Panc1 (cell line): Measurements from ENCODE around the gene FILIP1. TPM values are rescaled to one million over a fixed set of nuclear protein-coding genes. Genes with fewer than 3 reads are reported as not detected.

Experiments
- ATAC-seq: fragments of 200-7000 bp; cut with Tn5 transposase; 2 replicates; pipeline ENCODE4 v1.9.1; 2020; ENCODE audit warnings: mild to moderate bottlenecking, moderate library complexity
- BruUV-seq: library from RNA; stranded (reverse); fragments of 400-500 nt; replicated peaks from 2 replicates; lab custom pipeline; 2021; lab: Mats Ljungman, UMichigan
- CTCF ChIA-PET: fragments of 300-600 bp; sonication (Branson Sonifier 250); formaldehyde crosslinking; loops from one replicate; lab custom pipeline; 2022; ENCODE audit warnings: antibody characterized with exemption; lab: Charles Lee
- POLR2A ChIA-PET: fragments of 300-600 bp; sonication (Branson Sonifier 250); formaldehyde crosslinking; loops from one replicate; lab custom pipeline; 2022; ENCODE audit warnings: antibody characterized with exemption; lab: Charles Lee
- DNase-seq: peaks from one replicate; pipeline ENCODE4 v3.0.0-alpha.2; 2010; ENCODE audit warnings: low read depth, low spot score
- H3K27ac ChIP-seq: 2 replicates; pipeline ENCODE4 v1.5.1; 2011; ENCODE audit warnings: mild to moderate bottlenecking, low read length, inconsistent platforms
- H3K27me3 ChIP-seq: fragments of 200-500 bp; sonication (Bioruptor generic); 2 replicates; pipeline ENCODE4 v1.6.0; 2014; ENCODE audit warnings: low read length, inconsistent platforms; ENCODE audit not compliant: control insufficient read depth, insufficient read depth
- H3K36me3 ChIP-seq: fragments of 200-500 bp; sonication (Bioruptor generic); 2 replicates; pipeline ENCODE4 v1.5.1; 2014; ENCODE audit warnings: inconsistent platforms, mild to moderate bottlenecking, low read length, moderate library complexity; ENCODE audit not compliant: control insufficient read depth, insufficient read depth
- H3K4me1 ChIP-seq: 2 replicates; pipeline ENCODE4 v1.5.1; 2011; ENCODE audit warnings: inconsistent platforms, mild to moderate bottlenecking, low read length, moderate library complexity; ENCODE audit not compliant: control insufficient read depth, insufficient read depth
- H3K4me3 ChIP-seq, 2 experiments: 2 replicates each; pipeline ENCODE4 v1.5.1; 2011 to 2012; ENCODE audit warnings: low read depth in 2 of 2, low read length in 2 of 2, mild to moderate bottlenecking in 2 of 2, inconsistent platforms in 1 of 2, moderate library complexity in 1 of 2
- H3K9me3 ChIP-seq: fragments of 200-500 bp; sonication (Bioruptor generic); 2 replicates; pipeline ENCODE4 v1.5.1; 2014; ENCODE audit warnings: low read depth, mild to moderate bottlenecking, inconsistent platforms, low read length, moderate library complexity; ENCODE audit not compliant: control insufficient read depth, insufficient read depth
- POLR2AphosphoS5 ChIP-seq: IDR thresholded peaks from 2 replicates; pipeline ENCODE4 v1.6.1; 2012; ENCODE audit warnings: mild to moderate bottlenecking, low read depth, low read length, moderate library complexity
- SIN3A ChIP-seq: IDR thresholded peaks from 2 replicates; pipeline ENCODE4 v1.6.1; 2012; ENCODE audit warnings: low read depth, mild to moderate bottlenecking, low read length, moderate library complexity, borderline replicate concordance; ENCODE audit not compliant: insufficient read depth
- TCF7L2 ChIP-seq: IDR thresholded peaks from 2 replicates; pipeline ENCODE4 v1.6.1; 2011; ENCODE audit warnings: mild to moderate bottlenecking, low read depth, low read length, inconsistent platforms
- in situ Hi-C: cut with HindIII; loops from 2 replicates; pipeline ENCODE4 v1.10.0; 2016; ENCODE audit warnings: low sequenced_read_pairs, low pct_unique_long_range_greater_than_20kb
- intact Hi-C: fragments of 100-400 bp; cut with micrococcal nuclease; formaldehyde crosslinking; loops from one replicate; pipeline ENCODE4 v1.10.0; 2022; ENCODE audit not compliant: unreplicated experiment
- total RNA-seq: library from RNA; stranded (reverse); gene quantifications from one replicate; pipeline ENCODE4 v1.2.1, GENCODE V29; 2021; ENCODE audit not compliant: unreplicated experiment
- TF ChIP-seq, protein P1 (sequence below): fragments of 450-650 bp; IDR thresholded peaks from 2 replicates; pipeline ENCODE4 v1.5.1; 2017; ENCODE audit warnings: mild to moderate bottlenecking
- TF ChIP-seq, protein P2 (sequence below), 2 experiments: IDR thresholded peaks; 2 replicates each; pipeline ENCODE4 v1.6.1; 2011 to 2012; ENCODE audit warnings: low read depth in 2 of 2, control low read depth in 1 of 2, low read length in 1 of 2, mild to moderate bottlenecking in 1 of 2, moderate library complexity in 1 of 2; ENCODE audit not compliant: insufficient read depth in 1 of 2

The FILIP1 gene
- total RNA-seq, 1 experiment from 2014 or later = 0.26 TPM

DNA sequence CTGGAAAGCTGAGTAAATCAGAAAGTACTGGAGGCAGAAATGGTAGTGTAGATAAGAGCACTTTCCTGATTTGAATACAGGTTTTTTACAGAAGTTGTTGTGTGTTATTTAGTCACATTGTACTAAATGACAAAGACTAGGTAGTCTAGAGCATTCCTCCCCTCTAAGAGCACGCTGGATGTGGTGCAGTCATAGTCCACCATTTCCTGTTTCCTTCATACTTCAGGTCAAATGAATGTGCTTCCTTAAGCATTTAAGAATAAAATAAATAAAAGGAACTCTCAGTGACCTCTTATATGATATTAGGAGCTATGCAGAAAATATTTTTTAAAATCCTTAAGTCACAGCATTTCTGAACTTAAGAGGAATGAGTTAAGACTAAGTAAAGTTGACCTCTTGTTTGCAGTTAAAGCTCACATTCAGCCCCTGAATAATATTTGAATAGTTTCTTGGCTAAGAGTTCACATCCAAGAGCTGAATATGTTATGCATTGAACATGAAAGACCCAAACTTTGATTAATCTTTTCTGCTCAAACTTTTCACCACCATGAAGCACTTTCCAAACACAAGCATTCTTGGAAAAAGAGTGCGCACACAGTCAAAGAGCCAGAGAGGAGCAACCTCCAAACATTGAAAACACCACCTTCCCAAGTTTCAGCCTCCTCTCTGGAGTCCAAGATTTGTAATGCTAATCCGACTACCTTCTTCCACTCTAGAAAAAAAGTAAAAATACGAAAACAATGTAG is 155.6 kb downstream of the FILIP1 start:
- Histone ChIP-seq H3K4me1 (no peaks in the 10 kb centered on the region), H3K27ac (no peak overlapping the region), H3K36me3 (no peaks in the 10 kb centered on the region), H3K27me3 (peaks cover 3% of the 10 kb centered on the region; the same call in 1 of the 2 replicates), H3K4me3 (no peak overlapping the region), H3K9me3 (no peaks in the 10 kb centered on the region)
- no peak for TF ChIP-seq POLR2AphosphoS5
- TF ChIP-seq, protein P1, sequence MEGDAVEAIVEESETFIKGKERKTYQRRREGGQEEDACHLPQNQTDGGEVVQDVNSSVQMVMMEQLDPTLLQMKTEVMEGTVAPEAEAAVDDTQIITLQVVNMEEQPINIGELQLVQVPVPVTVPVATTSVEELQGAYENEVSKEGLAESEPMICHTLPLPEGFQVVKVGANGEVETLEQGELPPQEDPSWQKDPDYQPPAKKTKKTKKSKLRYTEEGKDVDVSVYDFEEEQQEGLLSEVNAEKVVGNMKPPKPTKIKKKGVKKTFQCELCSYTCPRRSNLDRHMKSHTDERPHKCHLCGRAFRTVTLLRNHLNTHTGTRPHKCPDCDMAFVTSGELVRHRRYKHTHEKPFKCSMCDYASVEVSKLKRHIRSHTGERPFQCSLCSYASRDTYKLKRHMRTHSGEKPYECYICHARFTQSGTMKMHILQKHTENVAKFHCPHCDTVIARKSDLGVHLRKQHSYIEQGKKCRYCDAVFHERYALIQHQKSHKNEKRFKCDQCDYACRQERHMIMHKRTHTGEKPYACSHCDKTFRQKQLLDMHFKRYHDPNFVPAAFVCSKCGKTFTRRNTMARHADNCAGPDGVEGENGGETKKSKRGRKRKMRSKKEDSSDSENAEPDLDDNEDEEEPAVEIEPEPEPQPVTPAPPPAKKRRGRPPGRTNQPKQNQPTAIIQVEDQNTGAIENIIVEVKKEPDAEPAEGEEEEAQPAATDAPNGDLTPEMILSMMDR = no peak
- TF ChIP-seq, protein P2, sequence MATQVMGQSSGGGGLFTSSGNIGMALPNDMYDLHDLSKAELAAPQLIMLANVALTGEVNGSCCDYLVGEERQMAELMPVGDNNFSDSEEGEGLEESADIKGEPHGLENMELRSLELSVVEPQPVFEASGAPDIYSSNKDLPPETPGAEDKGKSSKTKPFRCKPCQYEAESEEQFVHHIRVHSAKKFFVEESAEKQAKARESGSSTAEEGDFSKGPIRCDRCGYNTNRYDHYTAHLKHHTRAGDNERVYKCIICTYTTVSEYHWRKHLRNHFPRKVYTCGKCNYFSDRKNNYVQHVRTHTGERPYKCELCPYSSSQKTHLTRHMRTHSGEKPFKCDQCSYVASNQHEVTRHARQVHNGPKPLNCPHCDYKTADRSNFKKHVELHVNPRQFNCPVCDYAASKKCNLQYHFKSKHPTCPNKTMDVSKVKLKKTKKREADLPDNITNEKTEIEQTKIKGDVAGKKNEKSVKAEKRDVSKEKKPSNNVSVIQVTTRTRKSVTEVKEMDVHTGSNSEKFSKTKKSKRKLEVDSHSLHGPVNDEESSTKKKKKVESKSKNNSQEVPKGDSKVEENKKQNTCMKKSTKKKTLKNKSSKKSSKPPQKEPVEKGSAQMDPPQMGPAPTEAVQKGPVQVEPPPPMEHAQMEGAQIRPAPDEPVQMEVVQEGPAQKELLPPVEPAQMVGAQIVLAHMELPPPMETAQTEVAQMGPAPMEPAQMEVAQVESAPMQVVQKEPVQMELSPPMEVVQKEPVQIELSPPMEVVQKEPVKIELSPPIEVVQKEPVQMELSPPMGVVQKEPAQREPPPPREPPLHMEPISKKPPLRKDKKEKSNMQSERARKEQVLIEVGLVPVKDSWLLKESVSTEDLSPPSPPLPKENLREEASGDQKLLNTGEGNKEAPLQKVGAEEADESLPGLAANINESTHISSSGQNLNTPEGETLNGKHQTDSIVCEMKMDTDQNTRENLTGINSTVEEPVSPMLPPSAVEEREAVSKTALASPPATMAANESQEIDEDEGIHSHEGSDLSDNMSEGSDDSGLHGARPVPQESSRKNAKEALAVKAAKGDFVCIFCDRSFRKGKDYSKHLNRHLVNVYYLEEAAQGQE (IDR thresholded peaks at IDR 0.05; ENCODE audit: insufficient read depth in 1 of 2, low read depth in 2 of 2, low read length in 1 of 2) = no peak
- no peak for TF ChIP-seq SIN3A
- TF ChIP-seq TCF7L2 = no peak
- in situ Hi-C loops = no loop called here
- ChIA-PET POLR2A (no interaction called here), CTCF (no interaction called here)
- no peak for ATAC-seq
- intact Hi-C loops = no loop called here
- no peak for DNase-seq
- no TSS peak for BruUV-seq

DNA sequence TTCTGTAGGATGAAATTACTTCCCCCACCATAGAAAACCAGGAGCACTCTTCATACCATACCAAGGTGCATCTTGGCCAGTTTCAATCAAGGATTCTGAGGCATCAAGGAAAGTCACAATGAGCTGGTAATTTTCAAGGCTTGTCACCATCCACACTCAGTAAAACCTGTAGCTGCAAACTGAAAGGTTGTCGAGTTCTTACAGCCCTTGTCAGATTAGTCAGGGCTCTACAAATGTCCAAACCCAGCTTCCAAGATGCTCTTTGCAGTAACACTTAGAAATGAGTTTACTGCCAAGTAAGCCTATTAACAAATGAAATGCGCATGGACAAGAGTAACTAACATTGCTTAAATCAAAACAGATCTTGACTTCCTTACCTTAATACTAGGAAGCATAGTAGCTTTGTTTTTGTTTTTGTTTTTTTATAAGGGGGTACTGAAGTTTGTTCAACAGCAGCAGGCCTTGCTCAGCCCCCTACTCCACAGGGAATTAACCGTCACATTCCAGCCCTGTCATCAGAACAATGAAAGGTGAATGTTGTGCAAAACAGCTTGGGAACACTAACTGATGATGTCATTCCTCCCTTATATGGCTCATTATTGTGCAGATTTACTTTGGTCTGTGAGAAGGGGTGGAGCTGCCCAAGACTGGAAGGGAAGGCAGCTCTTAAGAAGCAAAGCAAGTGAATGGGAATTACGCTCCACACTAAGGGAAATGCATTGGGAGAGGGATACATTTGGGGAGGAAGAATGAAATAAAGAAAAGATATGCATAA is 159.1 kb downstream of the FILIP1 start:
- ATAC-seq (no peak), DNase-seq (no peak)
- Histone ChIP-seq H3K4me3 (no peak overlapping the region), H3K36me3 (no peaks in the 10 kb centered on the region), H3K9me3 (no peaks in the 10 kb centered on the region), H3K27me3 (peaks cover 3% of the 10 kb centered on the region; the same call in 1 of the 2 replicates), H3K4me1 (no peaks in the 10 kb centered on the region), H3K27ac (no peak overlapping the region)
- intact Hi-C loops = no loop called here
- BruUV-seq = no TSS peak
- no peak for TF ChIP-seq SIN3A
- TF ChIP-seq, protein P2 (IDR thresholded peaks at IDR 0.05; ENCODE audit: insufficient read depth in 1 of 2, low read depth in 2 of 2, low read length in 1 of 2) = no peak
- no peak for TF ChIP-seq TCF7L2
- TF ChIP-seq, protein P1 = no peak
- no peak for TF ChIP-seq POLR2AphosphoS5
- ChIA-PET POLR2A (no interaction called here), CTCF (no interaction called here)
- in situ Hi-C loops = no loop called here
